ENCODE measurements around the gene CRIP1. TPM values are rescaled to one million over a fixed set of nuclear protein-coding genes. Genes with fewer than 3 reads are reported as not detected.

Gene CRIP1
- polyA plus RNA-seq, 4 donors: 71.9 to 3,839 (median 386) TPM

DNA sequence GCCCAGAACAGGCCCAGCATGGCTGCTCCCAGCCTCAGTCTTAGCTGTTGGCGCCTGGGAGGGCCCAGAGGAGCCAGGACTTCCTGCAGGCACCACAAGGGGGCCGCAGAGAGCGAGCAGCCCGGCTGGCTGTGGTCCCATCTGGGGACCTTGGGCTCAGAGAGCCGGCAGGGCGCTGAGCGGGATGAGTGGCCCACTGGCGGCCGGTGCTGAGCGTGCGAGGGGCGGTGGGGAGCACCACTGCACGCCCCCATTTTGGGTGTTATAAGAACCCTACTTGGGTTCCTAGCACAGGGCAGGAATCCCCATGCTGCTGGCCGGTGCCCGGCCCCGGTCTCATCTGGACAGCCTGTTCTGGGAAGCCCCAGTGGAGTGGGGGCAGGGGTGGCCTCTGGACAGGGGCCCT lies 38.0 kb upstream of the CRIP1 start:
- FAIRE-seq: no peak
- H3K27ac ChIP-seq (ENCODE audit: low read depth in 1 of 3, low read length in 2 of 3): no peak overlapping the region

DNA sequence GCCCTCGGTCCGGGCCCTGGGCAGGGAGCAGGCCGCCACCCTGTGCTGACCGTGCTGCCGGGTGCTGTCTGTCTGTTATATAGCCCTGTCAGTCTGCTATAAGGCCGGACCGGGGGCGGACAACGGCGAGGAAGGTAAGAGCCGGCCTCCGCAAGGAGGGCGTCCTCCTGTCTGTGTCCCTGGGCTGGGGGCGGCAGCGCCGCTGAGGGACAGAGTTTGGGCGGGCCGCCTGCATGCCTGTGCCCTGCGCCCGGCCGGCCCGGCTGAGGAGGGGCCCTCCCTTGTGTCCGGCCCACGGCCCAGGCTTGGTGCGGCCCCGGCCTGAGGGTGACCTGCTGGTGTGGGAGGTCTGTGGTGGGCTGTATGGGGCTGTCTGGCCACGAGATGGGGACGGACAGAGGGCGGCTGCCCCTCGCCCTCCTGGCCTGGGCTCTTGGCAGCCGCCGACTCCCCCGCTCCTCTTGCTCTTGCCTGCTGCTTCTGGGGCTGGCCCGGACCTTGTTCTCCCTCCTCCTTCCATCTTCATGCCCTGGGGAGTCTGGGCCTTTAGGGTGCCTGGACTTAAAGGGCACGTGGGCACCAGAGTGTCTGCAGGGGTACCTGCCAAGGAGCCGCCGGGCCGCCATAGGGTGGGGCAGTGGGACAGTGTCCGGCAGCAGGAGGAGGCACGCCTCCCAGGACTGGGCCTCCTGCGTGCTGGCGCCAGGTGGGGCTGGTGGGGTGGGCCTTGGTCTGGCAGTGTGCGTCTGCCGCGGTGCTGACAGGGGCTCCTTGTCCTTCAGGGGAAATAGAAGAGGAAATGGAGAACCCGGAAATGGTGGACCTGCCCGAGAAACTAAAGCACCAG lies 37.2 kb upstream of the CRIP1 start:
- Histone ChIP-seq H3K36me3 (ENCODE audit: control insufficient read depth in 3 of 3, insufficient read depth in 2 of 3, low read depth in 1 of 3, low read length in 3 of 3) (peaks cover 0 to 80% (median 2%) of the 10 kb centered on the region in 3 donors), H3K9me3 (ENCODE audit: control insufficient read depth in 2 of 2, insufficient read depth in 1 of 2, low read depth in 1 of 2, low read length in 1 of 2) (no peaks in the 10 kb centered on the region), H3K27me3 (ENCODE audit: control insufficient read depth in 3 of 3, insufficient read depth in 3 of 3, low read length in 3 of 3) (no peaks in the 10 kb centered on the region), H3K27ac (ENCODE audit: low read depth in 1 of 3, low read length in 2 of 3) (no peak overlapping the region), H3K4me1 (ENCODE audit: control insufficient read depth in 3 of 3, insufficient read depth in 2 of 3, low read depth in 1 of 3, low read length in 2 of 3) (peaks cover 0 to 6% (median 0%) of the 10 kb centered on the region in 3 donors), H3K4me3 (ENCODE audit: low read depth in 1 of 3, low read length in 3 of 3) (no peak overlapping the region)
- FAIRE-seq: no peak
- 92 to 96% (median 92%) methylated on average over 42 to 47 of the region's 47 CpGs for WGBS, 3 donors
- DNase-seq: no peak

More for the DNA sequence above, 38.0 kb upstream of the CRIP1 start:
- Histone ChIP-seq H3K27me3 (ENCODE audit: control insufficient read depth in 3 of 3, insufficient read depth in 3 of 3, low read length in 3 of 3) (no peaks in the 10 kb centered on the region), H3K9me3 (ENCODE audit: control insufficient read depth in 2 of 2, insufficient read depth in 1 of 2, low read depth in 1 of 2, low read length in 1 of 2) (no peaks in the 10 kb centered on the region), H3K4me3 (ENCODE audit: low read depth in 1 of 3, low read length in 3 of 3) (no peak overlapping the region), H3K36me3 (ENCODE audit: control insufficient read depth in 3 of 3, insufficient read depth in 2 of 3, low read depth in 1 of 3, low read length in 3 of 3) (peaks cover 0 to 73% (median 0%) of the 10 kb centered on the region in 3 donors), H3K4me1 (ENCODE audit: control insufficient read depth in 3 of 3, insufficient read depth in 2 of 3, low read depth in 1 of 3, low read length in 2 of 3) (peaks cover 0 to 6% (median 0%) of the 10 kb centered on the region in 3 donors)
- WGBS, 3 donors: 53 to 54% (median 53%) methylated on average over 13 to 16 of the region's 16 CpGs
- peak; percentile 51 to 65 for DNase-seq

GRCh38 chr14:105450123-105450505 lies 36.6 kb upstream of the CRIP1 start:
- Histone ChIP-seq H3K4me3 (ENCODE audit: low read depth in 1 of 3, low read length in 3 of 3) (no peak overlapping the region), H3K9me3 (ENCODE audit: control insufficient read depth in 2 of 2, insufficient read depth in 1 of 2, low read depth in 1 of 2, low read length in 1 of 2) (no peaks in the 10 kb centered on the region), H3K4me1 (ENCODE audit: control insufficient read depth in 3 of 3, insufficient read depth in 2 of 3, low read depth in 1 of 3, low read length in 2 of 3) (peaks cover 0 to 6% (median 0%) of the 10 kb centered on the region in 3 donors), H3K36me3 (ENCODE audit: control insufficient read depth in 3 of 3, insufficient read depth in 2 of 3, low read depth in 1 of 3, low read length in 3 of 3) (peaks cover 0 to 82% (median 2%) of the 10 kb centered on the region in 3 donors), H3K27ac (ENCODE audit: low read depth in 1 of 3, low read length in 2 of 3) (no peak overlapping the region), H3K27me3 (ENCODE audit: control insufficient read depth in 3 of 3, insufficient read depth in 3 of 3, low read length in 3 of 3) (no peaks in the 10 kb centered on the region)
- 83 to 95% (median 92%) methylated on average over 22 of the region's 22 CpGs for WGBS, 3 donors
- no peak for DNase-seq
- no peak for FAIRE-seq

GRCh38 chr14:105450864-105451720 lies 35.6 kb upstream of the CRIP1 start:
- peaks cover 0 to 83% (median 2%) of the 10 kb centered on the region in 3 donors for H3K36me3 ChIP-seq (ENCODE audit: control insufficient read depth in 3 of 3, insufficient read depth in 2 of 3, low read depth in 1 of 3, low read length in 3 of 3)
- H3K27me3 ChIP-seq (ENCODE audit: control insufficient read depth in 3 of 3, insufficient read depth in 3 of 3, low read length in 3 of 3): no peaks in the 10 kb centered on the region
- FAIRE-seq (no peak), DNase-seq (no peak)
- H3K4me3 ChIP-seq (ENCODE audit: low read depth in 1 of 3, low read length in 3 of 3): no peak overlapping the region
- no peaks in the 10 kb centered on the region for H3K9me3 ChIP-seq (ENCODE audit: control insufficient read depth in 2 of 2, insufficient read depth in 1 of 2, low read depth in 1 of 2, low read length in 1 of 2)
- H3K4me1 ChIP-seq (ENCODE audit: control insufficient read depth in 3 of 3, insufficient read depth in 2 of 3, low read depth in 1 of 3, low read length in 2 of 3): peaks cover 0 to 13% (median 0%) of the 10 kb centered on the region in 3 donors
- no peak overlapping the region for H3K27ac ChIP-seq (ENCODE audit: low read depth in 1 of 3, low read length in 2 of 3)
- 89 to 94% (median 92%) methylated on average over 29 of the region's 29 CpGs for WGBS, 3 donors

DNA sequence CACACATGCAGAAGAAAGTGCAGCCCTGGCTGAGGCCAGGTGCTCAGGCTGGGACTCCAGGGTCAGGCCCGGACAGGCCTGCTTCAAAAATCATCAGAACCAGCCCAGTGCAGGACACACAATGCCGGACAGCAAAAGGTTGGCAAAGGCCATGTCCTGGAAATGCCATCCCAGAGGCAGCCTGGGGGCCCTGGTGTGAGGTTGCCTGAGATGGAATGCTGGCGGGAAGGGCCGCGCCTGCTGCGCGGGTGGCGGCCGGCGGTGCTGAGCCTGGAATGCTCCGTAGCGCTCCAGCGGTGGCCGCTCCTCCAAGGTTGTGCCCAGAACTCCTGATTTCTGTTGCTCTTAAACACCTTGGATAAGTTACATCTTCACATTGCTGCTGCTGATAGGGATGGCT lies 33.7 kb upstream of the CRIP1 start:
- no peaks in the 10 kb centered on the region for H3K9me3 ChIP-seq (ENCODE audit: control insufficient read depth in 2 of 2, insufficient read depth in 1 of 2, low read depth in 1 of 2, low read length in 1 of 2)
- no peak for FAIRE-seq
- no peak for DNase-seq
- no peaks in the 10 kb centered on the region for H3K27me3 ChIP-seq (ENCODE audit: control insufficient read depth in 3 of 3, insufficient read depth in 3 of 3, low read length in 3 of 3)
- peaks cover 0 to 12% (median 0%) of the 10 kb centered on the region in 3 donors for H3K4me1 ChIP-seq (ENCODE audit: control insufficient read depth in 3 of 3, insufficient read depth in 2 of 3, low read depth in 1 of 3, low read length in 2 of 3)
- H3K4me3 ChIP-seq (ENCODE audit: low read depth in 1 of 3, low read length in 3 of 3): no peak overlapping the region
- H3K27ac ChIP-seq (ENCODE audit: low read depth in 1 of 3, low read length in 2 of 3): no peak overlapping the region
- H3K36me3 ChIP-seq (ENCODE audit: control insufficient read depth in 3 of 3, insufficient read depth in 2 of 3, low read depth in 1 of 3, low read length in 3 of 3): peaks cover under 1 to 85% (median 2%) of the 10 kb centered on the region in 3 donors
- 91 to 92% (median 91%) methylated on average over 14 of the region's 14 CpGs for WGBS, 3 donors

DNA sequence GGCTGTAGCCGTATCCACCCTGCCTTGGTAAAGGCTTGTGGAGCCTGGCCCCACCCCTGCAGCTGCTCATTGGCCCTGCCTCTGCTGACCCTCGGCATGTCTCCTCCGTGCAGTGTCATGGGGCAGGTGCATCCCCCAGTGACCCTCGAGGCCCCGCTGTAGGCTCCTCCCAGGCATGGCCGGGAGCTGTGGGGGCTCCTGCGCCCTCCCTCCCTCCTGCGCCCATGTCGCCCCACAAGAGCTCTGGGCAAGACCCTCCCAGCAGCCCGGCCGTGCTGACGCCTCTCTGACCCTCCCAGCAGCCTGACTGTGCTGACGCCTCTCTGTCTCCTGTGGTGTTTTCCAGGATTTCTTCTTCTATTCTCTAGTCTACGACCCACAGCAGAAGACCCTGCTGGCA lies 32.8 kb upstream of the CRIP1 start:
- Histone ChIP-seq H3K4me1 (ENCODE audit: control insufficient read depth in 3 of 3, insufficient read depth in 2 of 3, low read depth in 1 of 3, low read length in 2 of 3) (peaks cover 0 to 12% (median 0%) of the 10 kb centered on the region in 3 donors), H3K9me3 (ENCODE audit: control insufficient read depth in 2 of 2, insufficient read depth in 1 of 2, low read depth in 1 of 2, low read length in 1 of 2) (no peaks in the 10 kb centered on the region), H3K36me3 (ENCODE audit: control insufficient read depth in 3 of 3, insufficient read depth in 2 of 3, low read depth in 1 of 3, low read length in 3 of 3) (peaks cover 2 to 89% (median 4%) of the 10 kb centered on the region in 3 donors), H3K27ac (ENCODE audit: low read depth in 1 of 3, low read length in 2 of 3) (no peak overlapping the region), H3K4me3 (ENCODE audit: low read depth in 1 of 3, low read length in 3 of 3) (no peak overlapping the region), H3K27me3 (ENCODE audit: control insufficient read depth in 3 of 3, insufficient read depth in 3 of 3, low read length in 3 of 3) (no peaks in the 10 kb centered on the region)
- no peak for DNase-seq
- no peak for FAIRE-seq
- 89 to 95% (median 90%) methylated on average over 14 of the region's 14 CpGs for WGBS, 3 donors

DNA sequence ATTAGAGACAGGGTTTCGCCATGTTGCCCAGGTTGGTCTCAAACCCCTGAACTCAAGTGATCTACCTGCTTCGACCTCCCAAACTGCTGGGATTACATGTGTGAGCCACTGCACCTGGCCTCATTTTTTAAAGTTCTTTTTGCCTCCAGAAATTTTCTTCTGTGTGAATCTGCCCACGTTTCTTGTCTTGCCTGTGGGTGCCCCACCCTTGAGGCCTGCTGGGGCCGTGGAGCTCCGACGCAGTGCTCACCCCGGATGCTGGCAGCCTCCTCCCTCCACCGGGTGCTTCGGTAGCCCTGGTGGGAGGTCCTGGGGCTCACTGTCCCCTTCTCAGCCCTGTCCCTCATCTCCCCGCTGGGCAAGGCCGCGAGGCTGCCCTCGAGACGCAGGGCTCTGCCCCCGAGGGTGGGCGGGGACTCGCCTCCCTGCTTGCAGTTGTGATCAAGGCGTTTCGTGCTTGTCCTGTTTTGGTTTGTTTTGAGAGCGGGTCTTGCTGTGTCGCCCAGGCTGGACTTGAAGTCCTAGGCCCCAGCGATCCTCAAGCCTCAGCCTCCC lies 31.5 kb upstream of the CRIP1 start:
- Histone ChIP-seq H3K27me3 (ENCODE audit: control insufficient read depth in 3 of 3, insufficient read depth in 3 of 3, low read length in 3 of 3) (no peaks in the 10 kb centered on the region), H3K9me3 (ENCODE audit: control insufficient read depth in 2 of 2, insufficient read depth in 1 of 2, low read depth in 1 of 2, low read length in 1 of 2) (no peaks in the 10 kb centered on the region), H3K27ac (ENCODE audit: low read depth in 1 of 3, low read length in 2 of 3) (peak overlapping the region in 1 of 3 donors; percentile 48), H3K4me1 (ENCODE audit: control insufficient read depth in 3 of 3, insufficient read depth in 2 of 3, low read depth in 1 of 3, low read length in 2 of 3) (peaks cover 0 to 12% (median 0%) of the 10 kb centered on the region in 3 donors), H3K4me3 (ENCODE audit: low read depth in 1 of 3, low read length in 3 of 3) (no peak overlapping the region), H3K36me3 (ENCODE audit: control insufficient read depth in 3 of 3, insufficient read depth in 2 of 3, low read depth in 1 of 3, low read length in 3 of 3) (peaks cover 2 to 81% (median 4%) of the 10 kb centered on the region in 3 donors)
- DNase-seq: no peak
- no peak for FAIRE-seq
- 92% methylated on average over 22 of the region's 22 CpGs for WGBS, 3 donors

Measured in small intestine (tissue), 7 donors.